ENCODE results near the gene FBXO2.

Gene FBXO2

GRCh38 chr1:11651017-11651416 is 3.2 kb downstream of the FBXO2 start:
- no peak for DNase-seq

- DNase-seq = peak; percentile 65
These were observed 3.8 kb downstream of the FBXO2 start for GRCh38 chr1:11650331-11650991.

GRCh38 chr1:11649624-11650330 is 4.5 kb downstream of the FBXO2 start:
- DNase-seq = no peak

- no peak for DNase-seq
These were observed 5.0 kb downstream of the FBXO2 start for GRCh38 chr1:11649237-11649623.

- no peak for DNase-seq
These were observed 5.5 kb downstream of the FBXO2 start for GRCh38 chr1:11648732-11649158.

GRCh38 chr1:11648039-11648438 is 6.2 kb downstream of the FBXO2 start:
- DNase-seq = no peak

GRCh38 chr1:11647333-11647732 is 6.9 kb downstream of the FBXO2 start:
- DNase-seq = no peak

GRCh38 chr1:11646317-11646716 is 7.9 kb downstream of the FBXO2 start:
- no peak for DNase-seq

GRCh38 chr1:11645670-11646265 is 8.5 kb downstream of the FBXO2 start:
- peak; percentile 36 for DNase-seq

- DNase-seq = no peak
These were observed 9.0 kb downstream of the FBXO2 start for GRCh38 chr1:11645270-11645669.

- no peak for DNase-seq
These were observed 10.4 kb downstream of the FBXO2 start for GRCh38 chr1:11643782-11644181.

- peak; percentile 5 for DNase-seq
These were observed 11.7 kb downstream of the FBXO2 start for GRCh38 chr1:11642418-11643017.

GRCh38 chr1:11641776-11642305 is 12.4 kb downstream of the FBXO2 start:
- DNase-seq = no peak

- DNase-seq = no peak
These were observed 13.3 kb downstream of the FBXO2 start for GRCh38 chr1:11640944-11641343.

- no peak for DNase-seq
These were observed 14.1 kb downstream of the FBXO2 start for GRCh38 chr1:11640101-11640500.

- no peak for DNase-seq
These were observed 14.9 kb downstream of the FBXO2 start for GRCh38 chr1:11639372-11639771.

GRCh38 chr1:11638121-11638520 is 16.1 kb downstream of the FBXO2 start:
- DNase-seq = no peak

- no peak for DNase-seq
These were observed 19.6 kb downstream of the FBXO2 start for GRCh38 chr1:11634365-11635192.

- DNase-seq = no peak
These were observed 24.8 kb downstream of the FBXO2 start for GRCh38 chr1:11629184-11630016.

GRCh38 chr1:11628767-11629166 is 25.5 kb downstream of the FBXO2 start:
- DNase-seq = no peak

GRCh38 chr1:11626551-11626950 is 27.7 kb downstream of the FBXO2 start:
- no peak for DNase-seq

GRCh38 chr1:11623702-11624101 is 30.5 kb downstream of the FBXO2 start:
- DNase-seq = no peak
